Hepatocyte (in vitro differentiated cells): ENCODE data around the gene APC. TPM values are rescaled to one million over a fixed set of nuclear protein-coding genes. Genes with fewer than 3 reads are reported as not detected.

Experiments used
- DNase-seq: peaks from one replicate; pipeline ENCODE4 v3.0.0-alpha.2; 2016; ENCODE audit warnings: low spot score
- H2AFZ ChIP-seq: fragments of 200-600 bp; sonication (generic); 2 replicates; pipeline ENCODE4 v1.6.0; 2016; ENCODE audit warnings: antibody characterized with exemption, mild to moderate bottlenecking
- H3K27ac ChIP-seq: fragments of 200-600 bp; sonication (generic); 2 replicates; pipeline ENCODE4 v1.5.1; 2016; ENCODE audit warnings: mild to moderate bottlenecking
- H3K27me3 ChIP-seq: fragments of 200-600 bp; sonication (generic); 2 replicates; pipeline ENCODE4 v1.6.1; 2016
- H3K36me3 ChIP-seq: fragments of 200-600 bp; sonication (generic); replicated peaks from 2 replicates; pipeline ENCODE4 v1.5.1; 2016; ENCODE audit warnings: low read depth; ENCODE audit not compliant: insufficient read depth
- H3K4me1 ChIP-seq: fragments of 200-600 bp; sonication (generic); 2 replicates; pipeline ENCODE4 v1.5.1; 2016; ENCODE audit warnings: mild to moderate bottlenecking, moderate library complexity; ENCODE audit not compliant: insufficient read depth
- H3K4me2 ChIP-seq: fragments of 200-600 bp; sonication (generic); 2 replicates; pipeline ENCODE4 v1.6.0; 2016
- H3K4me3 ChIP-seq: fragments of 200-600 bp; sonication (generic); 2 replicates; pipeline ENCODE4 v1.5.1; 2016; ENCODE audit warnings: mild to moderate bottlenecking
- H3K79me2 ChIP-seq: fragments of 200-600 bp; sonication (generic); 2 replicates; pipeline ENCODE4 v1.6.0; 2017; ENCODE audit warnings: mild to moderate bottlenecking
- H3K9me2 ChIP-seq: fragments of 200-600 bp; sonication (generic); replicated peaks from 2 replicates; pipeline ENCODE4 v1.6.0; 2017; ENCODE audit warnings: mild to moderate bottlenecking; ENCODE audit not compliant: insufficient read depth
- H3K9me3 ChIP-seq: fragments of 200-600 bp; sonication (generic); 2 replicates; pipeline ENCODE4 v1.5.1; 2016; ENCODE audit warnings: low read depth, mild to moderate bottlenecking
- H4K20me1 ChIP-seq: fragments of 200-600 bp; sonication (generic); 2 replicates; pipeline ENCODE4 v1.6.0; 2016; ENCODE audit warnings: mild to moderate bottlenecking; ENCODE audit not compliant: insufficient read depth, poor library complexity, severe bottlenecking
- CTCF ChIP-seq: fragments of 200-600 bp; sonication (generic); IDR thresholded peaks from 2 replicates; pipeline ENCODE4 v1.5.1; 2016; ENCODE audit warnings: antibody characterized with exemption, mild to moderate bottlenecking; ENCODE audit not compliant: poor library complexity
- EZH2 ChIP-seq: fragments of 200-600 bp; sonication (generic); IDR thresholded peaks from 2 replicates; pipeline ENCODE4 v1.6.1; 2016; ENCODE audit warnings: antibody characterized with exemption, mild to moderate bottlenecking, borderline replicate concordance
- EZH2phosphoT487 ChIP-seq: fragments of 200-600 bp; sonication (generic); IDR thresholded peaks from one replicate; pipeline ENCODE4 v1.6.1; 2018; ENCODE audit warnings: antibody characterized with exemption, mild to moderate bottlenecking, low read depth, moderate library complexity; ENCODE audit not compliant: unreplicated experiment, severe bottlenecking
- WGBS: methylation state at CpG from one replicate; pipeline ENCODE4 v1.1.6; 2016; ENCODE audit warnings: low lambda C conversion rate; ENCODE audit errors: missing lambda C conversion rate; 5-methylcytosine and 5-hydroxymethylcytosine counted together
- polyA plus RNA-seq: library from polyadenylated mRNA; unstranded; fragments of >200 nt; fragmentation: Nextera tagmentation; extraction: Ambion mirVana; gene quantifications from 2 replicates; pipeline ENCODE4 v1.2.1, GENCODE V29; 2016
- total RNA-seq: library from RNA; depleted of rRNA; stranded (reverse); fragments of >200 nt; gene quantifications from 2 replicates; pipeline ENCODE4 v1.2.3, GENCODE V29; 2014

Gene APC
- total and polyA plus RNA-seq, 2 experiments from 2014 or later = 9.1 to 57.0 TPM

DNA sequence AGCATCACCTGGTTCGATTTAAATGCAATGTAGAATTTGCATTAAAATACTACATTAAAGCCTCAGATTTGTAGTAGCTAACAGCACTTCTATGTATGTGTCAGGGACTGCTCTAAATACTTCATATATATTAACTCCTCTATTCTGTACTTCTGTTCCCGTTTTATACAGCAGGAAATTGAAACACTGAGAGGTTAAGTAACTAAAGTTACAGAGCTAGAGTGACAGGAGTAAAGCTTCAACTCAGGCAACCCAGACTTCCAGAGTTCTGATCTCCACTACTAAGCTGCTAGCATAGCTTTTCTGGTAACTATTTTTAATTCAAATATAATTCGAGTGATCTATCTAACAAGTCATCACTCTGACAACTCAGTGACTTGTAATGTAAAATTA lies 619 bp upstream of the APC start:
- Histone ChIP-seq H3K9me2 (no peaks in the 10 kb centered on the region), H3K27me3 (no peaks in the 10 kb centered on the region), H3K79me2 (peaks cover 89% of the 10 kb centered on the region), H2AFZ (peak overlapping the region; percentile 76), H3K4me2 (peak overlapping the region; percentile 74), H4K20me1 (peaks cover 30% of the 10 kb centered on the region), H3K9me3 (no peaks in the 10 kb centered on the region), H3K27ac (no peak overlapping the region), H3K4me3 (peak overlapping the region; percentile 48), H3K36me3 (no peaks in the 10 kb centered on the region), H3K4me1 (no peaks in the 10 kb centered on the region)
- DNase-seq = no peak
- WGBS = 35% methylated on average over 3 of the region's 3 CpGs
- TF ChIP-seq EZH2 = no peak
- no peak for TF ChIP-seq CTCF
- no peak for TF ChIP-seq EZH2phosphoT487

DNA sequence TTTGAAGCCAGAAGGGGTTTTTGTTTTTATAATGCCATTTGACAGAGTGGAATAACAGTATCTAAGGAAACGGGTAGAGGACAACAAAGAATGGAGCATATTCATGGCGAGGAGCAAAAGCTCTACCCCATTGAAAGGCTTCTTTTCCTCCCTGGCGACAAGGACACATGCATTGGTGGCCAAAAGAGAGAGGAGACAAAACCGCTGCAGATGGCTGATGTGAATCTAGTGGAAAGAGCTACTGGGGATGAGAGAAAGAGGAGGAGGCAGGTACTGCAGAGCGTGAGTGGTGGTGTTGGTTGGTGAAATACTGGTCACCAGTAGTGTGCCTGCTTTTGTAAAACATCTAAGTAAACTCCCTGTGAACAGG lies 491 bp downstream of the APC start:
- H3K27me3 ChIP-seq = no peaks in the 10 kb centered on the region
- H3K4me3 ChIP-seq = peak overlapping the region; percentile 48
- H3K4me2 ChIP-seq = peak overlapping the region; percentile 74
- no peaks in the 10 kb centered on the region for H3K9me2 ChIP-seq
- H3K79me2 ChIP-seq = peaks cover 89% of the 10 kb centered on the region
- 28% methylated on average over 5 of the region's 5 CpGs for WGBS
- no peaks in the 10 kb centered on the region for H3K9me3 ChIP-seq
- H3K4me1 ChIP-seq = no peaks in the 10 kb centered on the region
- H3K27ac ChIP-seq = no peak overlapping the region
- H3K36me3 ChIP-seq = no peaks in the 10 kb centered on the region
- TF ChIP-seq CTCF = no peak
- H2AFZ ChIP-seq = peak overlapping the region; percentile 41
- peaks cover 22% of the 10 kb centered on the region for H4K20me1 ChIP-seq
- DNase-seq = no peak

- Histone ChIP-seq H3K79me2 (peaks cover 85% of the 10 kb centered on the region), H2AFZ (no peak overlapping the region), H3K27me3 (no peaks in the 10 kb centered on the region), H3K9me2 (no peaks in the 10 kb centered on the region), H3K27ac (no peak overlapping the region), H3K4me3 (no peak overlapping the region), H3K4me1 (no peaks in the 10 kb centered on the region), H3K4me2 (no peak overlapping the region), H3K36me3 (no peaks in the 10 kb centered on the region), H3K9me3 (no peaks in the 10 kb centered on the region), H4K20me1 (peaks cover 11% of the 10 kb centered on the region)
- no peak for DNase-seq
- TF ChIP-seq EZH2phosphoT487 (no peak), EZH2 (no peak), CTCF (no peak)
- WGBS = 91% methylated on average over 3 of the region's 3 CpGs
Observed at GRCh38 chr5:112742424-112742823, 4.7 kb downstream of the APC start.

DNA sequence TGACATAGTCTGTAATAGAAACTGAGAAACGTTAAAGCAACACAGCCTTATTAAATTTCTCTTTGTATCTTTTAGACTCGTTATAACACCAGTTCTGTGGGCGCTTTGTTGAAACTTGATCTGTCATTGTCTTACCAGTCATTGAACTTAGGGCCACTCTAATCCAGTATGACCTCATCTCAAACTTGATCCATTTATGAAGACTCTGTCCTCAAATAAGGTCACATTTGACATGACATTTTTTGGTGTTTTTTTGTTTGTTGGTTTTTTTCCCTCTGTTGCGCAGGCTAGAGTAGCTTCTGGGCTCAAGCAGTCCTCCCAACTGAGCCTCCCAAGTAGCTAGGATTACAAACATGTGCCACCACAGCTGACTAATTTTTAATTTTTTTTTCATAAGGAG lies 5.9 kb downstream of the APC start:
- TF ChIP-seq EZH2phosphoT487 (no peak), CTCF (no peak), EZH2 (no peak)
- no peaks in the 10 kb centered on the region for H3K27me3 ChIP-seq
- no peak for DNase-seq
- no peaks in the 10 kb centered on the region for H3K9me2 ChIP-seq
- no peaks in the 10 kb centered on the region for H3K4me1 ChIP-seq
- 96% methylated on average over 4 of the region's 4 CpGs for WGBS
- no peak overlapping the region for H3K27ac ChIP-seq
- peaks cover 86% of the 10 kb centered on the region for H3K79me2 ChIP-seq
- no peak overlapping the region for H3K4me2 ChIP-seq
- no peak overlapping the region for H2AFZ ChIP-seq
- H3K4me3 ChIP-seq = no peak overlapping the region
- H4K20me1 ChIP-seq = peaks cover 7% of the 10 kb centered on the region
- no peaks in the 10 kb centered on the region for H3K36me3 ChIP-seq
- H3K9me3 ChIP-seq = no peaks in the 10 kb centered on the region
